HepG2 (cell line): Measurements from ENCODE around the gene ATG2A.

Experiments
- DPF2 ChIP-seq: sonication (generic); formaldehyde crosslinking; IDR thresholded peaks from 2 replicates; pipeline ENCODE4 v1.4.0; 2020; ENCODE audit warnings: mild to moderate bottlenecking, low read depth, missing genetic modification reagents, borderline replicate concordance
- SP1 ChIP-seq, 2 experiments: fragments of 450-650 bp in 1 of 2; sonication (generic) in 1 of 2; formaldehyde crosslinking in 1 of 2; IDR thresholded peaks; 2 replicates each; pipeline versions ENCODE4 v1.4.0 to v1.6.1; 2016 to 2020; ENCODE audit warnings: missing genetic modification reagents in 1 of 2

GRCh38 chr11:64910451-64911093 is 6.4 kb downstream of the ATG2A start:
- TF ChIP-seq SP1 (IDR thresholded peaks at IDR 0.05) (no peak), SP1 (CRISPR knock-in tag; IDR thresholded peaks at IDR 0.05) (no peak), DPF2 (CRISPR knock-in tag) (no peak)
